HepG2 (cell line): Measurements from ENCODE around the gene LRRC8E. TPM values are rescaled to one million over a fixed set of nuclear protein-coding genes. Genes with fewer than 3 reads are reported as not detected.

Experiments used
- AGO2 ChIP-seq: fragments of 200-400 bp; formaldehyde crosslinking; optimal IDR thresholded peaks from 2 replicates; pipeline ENCODE3; 2017; ENCODE audit warnings: mild to moderate bottlenecking, low read depth, low read length, moderate library complexity
- FOSL1 ChIP-seq: sonication (generic); formaldehyde crosslinking; IDR thresholded peaks from 2 replicates; pipeline ENCODE4 v1.9.0; 2021; ENCODE audit warnings: missing genetic modification reagents, borderline replicate concordance
- GLI4 ChIP-seq: sonication (generic); formaldehyde crosslinking; IDR thresholded peaks from 2 replicates; pipeline ENCODE4 v1.5.1; 2020; ENCODE audit warnings: missing genetic modification reagents, mild to moderate bottlenecking, moderate library complexity, borderline replicate concordance
- HNRNPK ChIP-seq: fragments of 200-400 bp; formaldehyde crosslinking; IDR thresholded peaks from 2 replicates; pipeline ENCODE4 v1.6.1; 2018; ENCODE audit warnings: low read length, low read depth, moderate library complexity, mild to moderate bottlenecking; ENCODE audit not compliant: poor library complexity, severe bottlenecking
- ZC3H4 ChIP-seq: sonication (generic); formaldehyde crosslinking; IDR thresholded peaks from 2 replicates; pipeline ENCODE4 v1.4.0; 2020; ENCODE audit warnings: missing genetic modification reagents, borderline replicate concordance
- ZNF563 ChIP-seq: sonication (generic); formaldehyde crosslinking; IDR thresholded peaks from 2 replicates; pipeline ENCODE4 v1.8.0; 2022; ENCODE audit warnings: mild to moderate bottlenecking, moderate library complexity, missing genetic modification reagents
- ZNF614 ChIP-seq: IDR thresholded peaks from 2 replicates; pipeline ENCODE4 v1.6.1; 2018; ENCODE audit warnings: missing biosample characterization, missing genetic modification reagents, inconsistent platforms, borderline replicate concordance
- polyA plus RNA-seq, 8 experiments: library from polyadenylated mRNA; depleted of rRNA in 3 of 8; stranded (reverse) in 7 of 8; unstranded in 1 of 8; fragments of >200 nt; fragmentation: Illumina TruSeq in 4 of 8; extraction: Trizol in 4 of 8; gene quantifications; 2 replicates each; pipeline versions ENCODE4 v1.2.1 to v1.2.3, GENCODE V29; 2011 to 2016; ENCODE audit warnings: low read depth in 4 of 8, missing spikeins in 1 of 8, mixed read lengths in 1 of 8; ENCODE audit not compliant: insufficient read depth in 1 of 8
- total RNA-seq, 5 experiments: library from RNA; depleted of rRNA; stranded (reverse); fragments of >200 nt; fragmentation: Illumina TruSeq; extraction: Trizol; gene quantifications; 2 replicates each; pipeline ENCODE4 v1.2.3, GENCODE V29; 2016; ENCODE audit warnings: low read depth in 1 of 5
- TF ChIP-seq, protein P1 (sequence below): sonication (generic); formaldehyde crosslinking; IDR thresholded peaks from 2 replicates; pipeline ENCODE4 v1.5.0; 2020; ENCODE audit warnings: mild to moderate bottlenecking, missing genetic modification reagents, borderline replicate concordance

The LRRC8E gene
- total and polyA plus RNA-seq, 2 of the 13 experiments (the other 11 are each of a cell fraction or from before 2014, with no cell fraction given), result 8.0 to 10.3 TPM

DNA sequence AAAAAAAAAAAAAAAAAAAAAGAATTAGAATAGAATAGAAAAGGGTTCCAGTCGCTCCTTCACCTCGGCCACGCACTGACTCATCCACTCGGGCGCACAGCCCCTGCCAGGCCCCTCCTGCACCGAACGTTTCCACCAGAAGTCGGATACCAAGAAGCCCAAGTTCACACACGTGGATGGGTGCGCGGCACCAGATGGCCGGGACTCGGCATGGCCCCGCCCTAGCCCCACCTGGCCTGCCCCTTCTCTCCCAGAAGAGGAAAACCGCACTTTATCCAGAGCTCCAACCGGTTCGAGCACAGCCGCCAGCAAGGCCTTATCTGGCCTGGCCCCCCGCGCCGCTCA lies 20.0 kb upstream of the LRRC8E start (continued):
- TF ChIP-seq ZNF614 (no peak), ZC3H4 (no peak), GLI4 (CRISPR knock-in tag) (no peak), HNRNPK (no peak), ZNF563 (CRISPR knock-in tag) (no peak), FOSL1 (CRISPR knock-in tag) (no peak), AGO2 (no peak)
- TF ChIP-seq, protein P1, sequence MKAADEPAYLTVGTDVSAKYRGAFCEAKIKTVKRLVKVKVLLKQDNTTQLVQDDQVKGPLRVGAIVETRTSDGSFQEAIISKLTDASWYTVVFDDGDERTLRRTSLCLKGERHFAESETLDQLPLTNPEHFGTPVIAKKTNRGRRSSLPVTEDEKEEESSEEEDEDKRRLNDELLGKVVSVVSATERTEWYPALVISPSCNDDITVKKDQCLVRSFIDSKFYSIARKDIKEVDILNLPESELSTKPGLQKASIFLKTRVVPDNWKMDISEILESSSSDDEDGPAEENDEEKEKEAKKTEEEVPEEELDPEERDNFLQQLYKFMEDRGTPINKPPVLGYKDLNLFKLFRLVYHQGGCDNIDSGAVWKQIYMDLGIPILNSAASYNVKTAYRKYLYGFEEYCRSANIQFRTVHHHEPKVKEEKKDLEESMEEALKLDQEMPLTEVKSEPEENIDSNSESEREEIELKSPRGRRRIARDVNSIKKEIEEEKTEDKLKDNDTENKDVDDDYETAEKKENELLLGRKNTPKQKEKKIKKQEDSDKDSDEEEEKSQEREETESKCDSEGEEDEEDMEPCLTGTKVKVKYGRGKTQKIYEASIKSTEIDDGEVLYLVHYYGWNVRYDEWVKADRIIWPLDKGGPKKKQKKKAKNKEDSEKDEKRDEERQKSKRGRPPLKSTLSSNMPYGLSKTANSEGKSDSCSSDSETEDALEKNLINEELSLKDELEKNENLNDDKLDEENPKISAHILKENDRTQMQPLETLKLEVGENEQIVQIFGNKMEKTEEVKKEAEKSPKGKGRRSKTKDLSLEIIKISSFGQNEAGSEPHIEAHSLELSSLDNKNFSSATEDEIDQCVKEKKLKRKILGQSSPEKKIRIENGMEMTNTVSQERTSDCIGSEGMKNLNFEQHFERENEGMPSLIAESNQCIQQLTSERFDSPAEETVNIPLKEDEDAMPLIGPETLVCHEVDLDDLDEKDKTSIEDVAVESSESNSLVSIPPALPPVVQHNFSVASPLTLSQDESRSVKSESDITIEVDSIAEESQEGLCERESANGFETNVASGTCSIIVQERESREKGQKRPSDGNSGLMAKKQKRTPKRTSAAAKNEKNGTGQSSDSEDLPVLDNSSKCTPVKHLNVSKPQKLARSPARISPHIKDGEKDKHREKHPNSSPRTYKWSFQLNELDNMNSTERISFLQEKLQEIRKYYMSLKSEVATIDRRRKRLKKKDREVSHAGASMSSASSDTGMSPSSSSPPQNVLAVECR (CRISPR knock-in tag), result no peak
